Natural killer cell (primary cell): Measurements from ENCODE around the gene CADM4. TPM values are rescaled to one million over a fixed set of nuclear protein-coding genes. Genes with fewer than 3 reads are reported as not detected.

Experiments
- ATAC-seq, 3 donors: fragments of 150-1000 bp in 2 of 3; fragments of 200-7000 bp in 1 of 3; cut with Tn5 transposase; 1 replicate in 1 of 3; 2 replicates in 2 of 3; pipeline ENCODE4 v1.10.0; 2021; ENCODE audit warnings: mild to moderate bottlenecking in 2 of 3, moderate library complexity in 2 of 3
- DNase-seq, 2 donors: peaks; one replicate each; pipeline versions ENCODE4 v3.0.0 to v3.0.0-alpha.2; 2013 to 2021; ENCODE audit warnings: mixed read lengths in 1 of 2
- H3K27ac ChIP-seq: one replicate; pipeline ENCODE4 v1.5.1; 2013; ENCODE audit warnings: mild to moderate bottlenecking, low read length
- H3K27me3 ChIP-seq: one replicate; pipeline ENCODE4 v1.6.1; 2013; ENCODE audit warnings: low read length; ENCODE audit not compliant: control insufficient read depth, insufficient read depth
- H3K36me3 ChIP-seq: one replicate; pipeline ENCODE4 v1.6.1; 2013; ENCODE audit warnings: low read length; ENCODE audit not compliant: control insufficient read depth, insufficient read depth
- H3K4me1 ChIP-seq: one replicate; pipeline ENCODE4 v1.6.1; 2013; ENCODE audit warnings: low read length; ENCODE audit not compliant: control insufficient read depth, insufficient read depth
- H3K4me3 ChIP-seq: one replicate; pipeline ENCODE4 v1.5.1; 2013; ENCODE audit warnings: low read length
- H3K9me3 ChIP-seq: one replicate; pipeline ENCODE4 v1.6.1; 2013; ENCODE audit warnings: low read length; ENCODE audit not compliant: control insufficient read depth, insufficient read depth
- H3K27ac Mint-ChIP-seq, 2 donors: one replicate each; pipeline ENCODE4 v1.8.0; 2022; ENCODE audit warnings: mild to moderate bottlenecking in 2 of 2, mixed read lengths in 2 of 2, moderate library complexity in 1 of 2
- H3K27me3 Mint-ChIP-seq, 2 donors: one replicate each; pipeline ENCODE4 v1.8.0; 2022; ENCODE audit warnings: low read depth in 2 of 2, mixed read lengths in 2 of 2
- H3K36me3 Mint-ChIP-seq: one replicate; pipeline ENCODE4 v1.8.0; 2022; ENCODE audit warnings: mixed read lengths
- H3K4me1 Mint-ChIP-seq, 2 donors: one replicate each; pipeline ENCODE4 v1.8.0; 2022; ENCODE audit warnings: mixed read lengths in 2 of 2
- H3K4me3 Mint-ChIP-seq: one replicate; pipeline ENCODE4 v1.8.0; 2022; ENCODE audit warnings: mild to moderate bottlenecking, moderate library complexity, mixed read lengths
- H3K9me3 Mint-ChIP-seq, 2 donors: one replicate each; pipeline ENCODE4 v1.8.0; 2022; ENCODE audit warnings: mixed read lengths in 2 of 2
- CTCF ChIP-seq: fragments of 200-600 bp; IDR thresholded peaks from one replicate; pipeline ENCODE4 v1.8.0; 2022; ENCODE audit warnings: antibody characterized with exemption
- WGBS: methylation state at CpG from one replicate; pipeline ENCODE4 v1.1.7; 2013; ENCODE audit warnings: missing lambda C conversion rate; ENCODE audit not compliant: insufficient coverage; 5-methylcytosine and 5-hydroxymethylcytosine counted together
- intact Hi-C: fragments of 100-400 bp; cut with micrococcal nuclease; formaldehyde crosslinking; loops from one replicate; pipeline ENCODE4 v1.14.2; 2022
- total RNA-seq, 4 donors: library from RNA; stranded (reverse); fragments of 120-200 nt in 1 of 4; gene quantifications; one replicate each; pipeline versions ENCODE4 v1.2.3 to v1.2.4, GENCODE V29; 2013 to 2022

CADM4 gene
- total RNA-seq, 3 donors from 2014 or later (not counting 1 experiment from before 2014, with no cell fraction given) = 0.19 to 0.38 TPM; not detected in 1

GRCh38 chr19:43597876-43598275 lies 41.8 kb downstream of the CADM4 start:
- H3K36me3 Mint-ChIP-seq = no peaks in the 10 kb centered on the region
- H3K27me3 Mint-ChIP-seq = no peaks in the 10 kb centered on the region
- intact Hi-C loops = loop anchor here (5.0 kb wide), 1 partner anchor 151 kb away; no protein-coding TSS in a partner anchor
- Histone ChIP-seq H3K9me3 (no peaks in the 10 kb centered on the region), H3K4me3 (no peak overlapping the region), H3K27me3 (no peaks in the 10 kb centered on the region), H3K4me1 (peaks cover 35% of the 10 kb centered on the region), H3K27ac (no peak overlapping the region), H3K36me3 (peaks cover 23% of the 10 kb centered on the region)
- no peak for DNase-seq
- peak overlapping the region; percentile 98 to 100 for H3K27ac Mint-ChIP-seq
- 47% methylated on average over 5 of the region's 5 CpGs for WGBS
- H3K4me1 Mint-ChIP-seq = peaks cover 42 to 44% of the 10 kb centered on the region in 2 donors
- no peaks in the 10 kb centered on the region for H3K9me3 Mint-ChIP-seq
- H3K4me3 Mint-ChIP-seq = peak overlapping the region; percentile 77
- no peak for ATAC-seq
- TF ChIP-seq CTCF = no peak

- intact Hi-C loops = loop anchor here (1.0 to 5.0 kb wide), 5 partner anchors 22 to 150 kb away; partner anchors contain the start of genes PINLYP, XRCC1 and ZNF428
- no peaks in the 10 kb centered on the region for H3K9me3 ChIP-seq
- DNase-seq (peak in 1 of 2 donors; percentile 28), ATAC-seq (no peak)
- H3K36me3 ChIP-seq = peaks cover 27% of the 10 kb centered on the region
- Mint-ChIP-seq H3K4me3 (peak overlapping the region; percentile 97), H3K4me1 (peaks cover 44 to 46% of the 10 kb centered on the region in 2 donors), H3K9me3 (no peaks in the 10 kb centered on the region), H3K36me3 (no peaks in the 10 kb centered on the region), H3K27ac (peak overlapping the region; percentile 98 to 100), H3K27me3 (no peaks in the 10 kb centered on the region)
- 28% methylated on average over 7 of the region's 7 CpGs for WGBS
- TF ChIP-seq CTCF = no peak
- peak overlapping the region; percentile 89 for H3K27ac ChIP-seq
- H3K27me3 ChIP-seq = no peaks in the 10 kb centered on the region
- H3K4me1 ChIP-seq = peaks cover 35% of the 10 kb centered on the region
- peak overlapping the region; percentile 64 for H3K4me3 ChIP-seq
Measured at GRCh38 chr19:43596842-43597461, 42.7 kb downstream of the CADM4 start.

- Histone ChIP-seq H3K36me3 (peaks cover 24% of the 10 kb centered on the region), H3K9me3 (no peaks in the 10 kb centered on the region), H3K27ac (peak within 1 kb of the TSS; percentile 89), H3K27me3 (no peaks in the 10 kb centered on the region), H3K4me3 (peak within 1 kb of the TSS; percentile 64), H3K4me1 (peaks cover 35% of the 10 kb centered on the region)
- H3K36me3 Mint-ChIP-seq = no peaks in the 10 kb centered on the region
- H3K27ac Mint-ChIP-seq = peak within 1 kb of the TSS; percentile 98 to 100
- WGBS = 0% methylated on average over 60 of the region's 60 CpGs
- H3K27me3 Mint-ChIP-seq = no peaks in the 10 kb centered on the region
- H3K4me3 Mint-ChIP-seq = peak within 1 kb of the TSS; percentile 97
- no peaks in the 10 kb centered on the region for H3K9me3 Mint-ChIP-seq
- peak; percentile 74 to 88 (median 79) for ATAC-seq
- no peak for TF ChIP-seq CTCF
- DNase-seq = peak; percentile 100
- intact Hi-C loops = loop anchor here (1.0 to 5.0 kb wide), 5 partner anchors 21 to 149 kb away; partner anchors contain the start of genes PINLYP, XRCC1 and ZNF428
- peaks cover 44 to 47% of the 10 kb centered on the region in 2 donors for H3K4me1 Mint-ChIP-seq
Measured at GRCh38 chr19:43595999-43596841, 43.4 kb downstream of the CADM4 start, which contains the start of the genes IRGQ and ZNF576. Gene IRGQ, minus strand, starts transcription at chr19:43596134. Its CDS starts 796 bp downstream, at chr19:43595338. Gene ZNF576, plus strand, starts transcription at chr19:43596595. Its CDS starts 514 bp downstream, at chr19:43597109.
